Stimulated activated naive CD8-positive, alpha-beta T cell treated with anti-CD3 and anti-CD28 coated beads, Interleukin-15, amount 100 ng/mL, for 72 hours (primary cell): ENCODE results near the gene CHRNB1.
A peak's percentile ranks its signal among the peaks of the same experiment; 100 is the strongest.

Experiments used
- ATAC-seq: fragments of 150-1000 bp; cut with Tn5 transposase; 2 replicates; pipeline ENCODE4 v1.10.0; 2021; ENCODE audit warnings: mild to moderate bottlenecking, moderate library complexity
- DNase-seq, 2 donors: peaks; one replicate each; pipeline ENCODE4 v3.0.0; 2021 to 2022
- H3K27ac Mint-ChIP-seq, 2 donors: one replicate each; pipeline ENCODE4 v1.8.0; 2022; ENCODE audit warnings: mild to moderate bottlenecking in 2 of 2, mixed read lengths in 2 of 2, moderate library complexity in 2 of 2
- H3K27me3 Mint-ChIP-seq: one replicate; pipeline ENCODE4 v1.8.0; 2022; ENCODE audit warnings: mixed read lengths
- H3K4me1 Mint-ChIP-seq: one replicate; pipeline ENCODE4 v1.8.0; 2022; ENCODE audit warnings: mild to moderate bottlenecking, mixed read lengths
- H3K4me3 Mint-ChIP-seq, 2 donors: one replicate each; pipeline ENCODE4 v1.8.0; 2022; ENCODE audit warnings: mild to moderate bottlenecking in 2 of 2, mixed read lengths in 2 of 2, moderate library complexity in 1 of 2
- H3K9me3 Mint-ChIP-seq, 2 donors: one replicate each; pipeline ENCODE4 v1.8.0; 2022; ENCODE audit warnings: mixed read lengths in 2 of 2

Gene CHRNB1, protein sequence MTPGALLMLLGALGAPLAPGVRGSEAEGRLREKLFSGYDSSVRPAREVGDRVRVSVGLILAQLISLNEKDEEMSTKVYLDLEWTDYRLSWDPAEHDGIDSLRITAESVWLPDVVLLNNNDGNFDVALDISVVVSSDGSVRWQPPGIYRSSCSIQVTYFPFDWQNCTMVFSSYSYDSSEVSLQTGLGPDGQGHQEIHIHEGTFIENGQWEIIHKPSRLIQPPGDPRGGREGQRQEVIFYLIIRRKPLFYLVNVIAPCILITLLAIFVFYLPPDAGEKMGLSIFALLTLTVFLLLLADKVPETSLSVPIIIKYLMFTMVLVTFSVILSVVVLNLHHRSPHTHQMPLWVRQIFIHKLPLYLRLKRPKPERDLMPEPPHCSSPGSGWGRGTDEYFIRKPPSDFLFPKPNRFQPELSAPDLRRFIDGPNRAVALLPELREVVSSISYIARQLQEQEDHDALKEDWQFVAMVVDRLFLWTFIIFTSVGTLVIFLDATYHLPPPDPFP

GRCh38 chr17:7444682-7445618 is at the start of gene CHRNB1:
Gene CHRNB1, plus strand, starts transcription at chr17:7445061. Its CDS starts 67 bp downstream, at chr17:7445128.
- peak; percentile 36 for ATAC-seq

GRCh38 chr17:7396147-7396546 is 48.7 kb upstream of the CHRNB1 start:
- DNase-seq (no peak), ATAC-seq (no peak)
- Mint-ChIP-seq H3K4me1 (peaks cover 36% of the 10 kb centered on the region), H3K27me3 (no peaks in the 10 kb centered on the region), H3K9me3 (no peaks in the 10 kb centered on the region), H3K4me3 (no peak overlapping the region), H3K27ac (no peak overlapping the region)

More at GRCh38 chr17:7444682-7445618, at the start of gene CHRNB1:
- Mint-ChIP-seq H3K27ac (peak within 1 kb of the TSS; percentile 10 to 74), H3K4me1 (peaks cover 46% of the 10 kb centered on the region), H3K9me3 (no peaks in the 10 kb centered on the region), H3K27me3 (peaks cover 72% of the 10 kb centered on the region), H3K4me3 (peak within 1 kb of the TSS; percentile 83 to 91)
- peak in 1 of 2 donors; percentile 28 for DNase-seq

DNA sequence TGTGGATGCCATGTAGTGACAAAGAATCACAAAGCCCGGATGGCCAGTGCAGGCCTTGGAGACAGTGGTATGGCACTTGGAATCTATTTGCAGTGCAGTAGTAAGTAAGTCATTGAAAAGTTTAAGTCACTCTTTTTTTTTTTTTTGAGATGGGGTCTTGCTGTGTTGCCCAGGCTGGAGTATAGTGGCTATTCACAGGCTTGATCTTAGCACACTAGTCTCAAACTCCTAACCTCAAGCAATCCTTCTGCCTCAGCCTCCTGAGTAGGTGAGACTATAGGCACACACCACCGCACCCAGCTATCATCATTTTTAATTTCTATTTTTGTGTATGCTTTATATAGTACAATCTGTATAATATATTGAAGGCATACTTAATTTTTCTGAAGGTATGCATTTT is 46.2 kb upstream of the CHRNB1 start:
- DNase-seq, result no peak
- H3K27ac Mint-ChIP-seq, result no peak overlapping the region
- H3K4me1 Mint-ChIP-seq, result peaks cover 21% of the 10 kb centered on the region
- no peak overlapping the region for H3K4me3 Mint-ChIP-seq
- ATAC-seq, result no peak
- no peaks in the 10 kb centered on the region for H3K27me3 Mint-ChIP-seq
- no peaks in the 10 kb centered on the region for H3K9me3 Mint-ChIP-seq

GRCh38 chr17:7403043-7403726 is 41.7 kb upstream of the CHRNB1 start:
- Mint-ChIP-seq H3K4me3 (peak overlapping the region; percentile 89 to 99), H3K4me1 (peaks cover 28% of the 10 kb centered on the region), H3K27me3 (peaks cover 10% of the 10 kb centered on the region), H3K9me3 (no peaks in the 10 kb centered on the region), H3K27ac (peak overlapping the region; percentile 23 to 97)
- ATAC-seq (no peak), DNase-seq (no peak)

DNA sequence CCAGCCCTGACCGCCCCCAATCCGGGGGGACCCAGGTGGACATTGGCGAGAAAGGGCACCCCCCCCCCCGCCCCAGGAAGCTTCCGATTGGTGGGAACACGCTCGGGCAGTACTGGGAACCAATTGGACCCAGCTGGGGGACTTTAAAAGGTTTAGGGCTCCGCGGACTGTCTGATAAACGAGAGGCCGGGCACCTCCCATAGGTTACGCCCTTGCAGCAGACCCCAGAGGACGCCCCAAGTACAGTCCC is 41.2 kb upstream of the CHRNB1 start:
- Mint-ChIP-seq H3K4me1 (peaks cover 28% of the 10 kb centered on the region), H3K9me3 (no peaks in the 10 kb centered on the region), H3K4me3 (peak overlapping the region; percentile 89 to 99), H3K27ac (peak overlapping the region; percentile 94 to 97), H3K27me3 (peaks cover 10% of the 10 kb centered on the region)
- ATAC-seq (peak; percentile 61), DNase-seq (no peak)

DNA sequence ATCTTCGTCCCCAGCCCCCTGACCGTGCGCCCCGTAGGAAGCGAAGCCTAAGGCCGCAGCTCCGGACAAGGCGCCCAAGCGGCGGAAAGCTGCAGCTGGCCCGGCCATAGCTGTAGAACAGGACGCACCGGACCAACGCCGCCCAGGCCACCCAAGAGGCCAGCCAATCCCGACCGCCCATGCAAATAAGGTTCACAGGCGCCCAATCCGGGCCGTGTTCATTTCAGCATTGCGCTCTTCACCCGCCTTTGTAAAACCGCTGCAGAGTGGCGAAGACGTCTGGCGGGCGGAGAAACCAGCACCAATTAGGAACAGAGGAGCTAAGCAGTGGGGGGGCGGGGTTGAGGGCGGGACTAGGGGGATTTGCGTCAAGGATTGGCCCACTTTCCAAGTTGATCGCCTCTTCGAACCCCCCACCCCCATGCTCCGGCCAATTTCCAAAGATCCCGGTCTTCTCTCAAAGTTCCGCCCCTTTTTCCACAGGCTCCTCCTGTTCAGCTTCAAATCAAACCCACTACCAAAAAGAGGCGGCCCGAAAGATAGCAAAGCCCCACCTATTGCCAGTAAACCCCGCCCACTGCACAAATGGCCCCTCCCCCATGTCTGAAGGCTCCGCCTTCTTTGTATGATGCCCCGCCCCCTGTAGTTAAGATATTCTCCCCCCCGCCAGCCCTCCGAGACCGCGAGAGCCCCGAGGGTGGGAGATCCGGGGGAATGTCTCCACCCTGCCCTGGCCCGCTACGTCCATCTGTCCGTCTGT is 40.7 kb upstream of the CHRNB1 start, which contains the start of gene TMEM256:
Gene TMEM256, minus strand, starts transcription at position 121 of the 760 bp plus-strand sequence. Its CDS starts 13 bp downstream, at position 108.
- H3K27me3 Mint-ChIP-seq, result peaks cover 10% of the 10 kb centered on the region
- ATAC-seq (peak; percentile 94), DNase-seq (peak; percentile 91 to 96)
- no peaks in the 10 kb centered on the region for H3K9me3 Mint-ChIP-seq
- H3K4me3 Mint-ChIP-seq, result peak within 1 kb of the TSS; percentile 89 to 99
- H3K4me1 Mint-ChIP-seq, result peaks cover 31% of the 10 kb centered on the region
- H3K27ac Mint-ChIP-seq, result peak within 1 kb of the TSS; percentile 94 to 97

DNA sequence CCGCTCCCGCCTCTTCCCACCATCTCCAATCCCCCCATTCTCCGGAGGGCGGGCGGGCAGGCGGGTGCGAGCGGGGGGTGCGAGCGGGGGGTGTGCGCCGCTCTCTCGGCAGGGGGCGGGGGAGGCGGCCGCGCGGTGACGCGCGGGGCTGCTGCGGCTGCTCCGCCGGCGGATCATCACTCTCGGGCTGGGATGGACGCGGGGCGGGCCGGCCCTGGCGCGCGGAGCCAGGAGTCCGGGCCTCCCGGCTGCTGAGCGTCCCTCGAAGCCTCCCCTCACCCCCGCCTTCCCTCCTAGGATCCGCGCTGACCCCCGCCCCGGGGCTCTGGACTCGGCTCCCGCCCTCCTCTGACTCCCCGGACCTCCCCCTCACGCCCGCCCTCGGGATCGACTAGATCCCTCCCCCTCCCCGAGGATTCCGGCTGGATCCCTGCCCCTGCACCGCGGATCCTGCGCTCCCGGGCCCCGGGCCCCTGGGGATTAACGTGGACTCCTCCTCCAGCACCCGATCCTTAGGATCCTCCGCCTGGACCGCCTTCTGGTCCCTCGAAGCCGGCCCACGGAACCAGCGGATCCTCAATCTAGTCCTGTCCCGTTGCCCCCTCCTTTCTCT is 40.0 kb upstream of the CHRNB1 start:
- H3K27ac Mint-ChIP-seq, result peak overlapping the region; percentile 94 to 97
- no peak for DNase-seq

DNA sequence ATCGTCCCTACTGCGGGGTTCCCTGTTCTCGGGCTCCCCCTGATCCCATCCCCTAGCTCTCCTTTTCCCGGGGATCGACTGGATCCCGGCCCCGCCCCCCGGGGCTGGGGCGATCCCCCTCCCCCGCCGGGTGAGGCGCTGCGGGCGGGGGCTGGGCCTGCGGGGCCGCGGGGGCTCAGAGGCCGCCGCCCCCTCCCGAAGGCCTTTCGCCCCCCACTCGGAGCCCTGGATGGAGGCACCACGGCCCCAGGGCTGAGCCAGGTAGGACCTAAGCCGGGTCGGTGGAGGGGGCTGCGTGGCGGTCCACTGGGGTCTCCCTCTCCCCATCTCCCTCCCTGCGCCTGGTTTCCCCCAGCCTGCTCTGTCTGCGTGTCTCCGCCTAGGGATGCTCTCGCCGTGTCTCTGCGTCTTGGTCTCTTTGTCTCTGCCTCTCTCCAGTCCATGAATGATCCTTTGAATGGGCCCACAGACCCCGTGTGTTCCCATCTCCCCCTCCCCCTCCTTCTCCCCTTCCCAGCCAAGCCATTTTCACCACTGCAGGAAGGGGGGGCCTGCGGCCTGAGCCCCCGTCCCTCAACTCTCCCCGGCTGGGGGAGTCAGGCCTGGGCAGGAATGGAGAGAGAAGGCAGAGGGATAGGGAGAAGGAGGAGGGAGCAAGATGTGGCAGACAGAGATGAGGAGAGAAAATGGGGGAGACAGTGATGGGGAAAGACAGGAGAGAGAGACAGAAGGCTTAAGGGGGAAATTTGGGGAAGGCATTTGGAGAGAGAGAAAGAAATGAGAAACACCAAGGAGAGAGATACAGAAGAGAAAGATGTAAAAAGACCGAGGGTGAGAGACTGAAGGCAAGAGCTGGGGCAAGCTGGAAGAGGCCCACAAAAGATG is 39.3 kb upstream of the CHRNB1 start:
- peak overlapping the region in 1 of 2 donors; percentile 80 for H3K27ac Mint-ChIP-seq
- H3K4me3 Mint-ChIP-seq, result peak overlapping the region; percentile 89 to 99
- H3K4me1 Mint-ChIP-seq, result peaks cover 33% of the 10 kb centered on the region
- no peaks in the 10 kb centered on the region for H3K9me3 Mint-ChIP-seq
- DNase-seq, result no peak
- ATAC-seq, result no peak
- H3K27me3 Mint-ChIP-seq, result peaks cover 10% of the 10 kb centered on the region

More for the DNA sequence above, 40.0 kb upstream of the CHRNB1 start:
- peak overlapping the region; percentile 89 to 99 for H3K4me3 Mint-ChIP-seq
- peaks cover 10% of the 10 kb centered on the region for H3K27me3 Mint-ChIP-seq
- peaks cover 33% of the 10 kb centered on the region for H3K4me1 Mint-ChIP-seq
- peak; percentile 50 for ATAC-seq
- H3K9me3 Mint-ChIP-seq, result no peaks in the 10 kb centered on the region

- peak overlapping the region; percentile 68 to 78 for H3K4me3 Mint-ChIP-seq
- peak overlapping the region in 1 of 2 donors; percentile 70 for H3K27ac Mint-ChIP-seq
- DNase-seq (no peak), ATAC-seq (no peak)
- H3K9me3 Mint-ChIP-seq, result no peaks in the 10 kb centered on the region
- H3K27me3 Mint-ChIP-seq, result peaks cover 10% of the 10 kb centered on the region
- H3K4me1 Mint-ChIP-seq, result peaks cover 33% of the 10 kb centered on the region
Measured at GRCh38 chr17:7406235-7406825, 38.5 kb upstream of the CHRNB1 start.

DNA sequence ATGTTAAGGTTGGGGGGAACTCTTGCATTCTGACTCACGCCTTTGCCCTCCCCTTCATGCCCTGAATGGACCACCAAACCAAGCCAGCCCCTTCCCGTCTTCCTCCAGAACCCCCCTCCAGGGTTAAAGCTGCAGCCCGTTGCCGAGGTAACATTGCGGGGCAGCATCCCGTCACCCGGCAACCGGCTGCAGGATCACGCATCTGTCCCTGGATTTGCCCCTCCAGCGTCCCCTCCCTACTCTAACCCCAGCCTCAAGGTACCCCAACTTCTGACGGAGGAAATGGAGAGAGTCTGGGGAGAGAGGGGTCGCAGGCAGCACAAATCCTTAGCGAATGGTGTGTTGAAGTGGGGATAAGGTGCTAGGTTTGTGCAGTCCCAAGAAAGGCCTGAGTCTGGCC is 37.8 kb upstream of the CHRNB1 start:
- Mint-ChIP-seq H3K4me3 (no peak overlapping the region), H3K4me1 (peaks cover 33% of the 10 kb centered on the region), H3K9me3 (no peaks in the 10 kb centered on the region), H3K27me3 (peaks cover 10% of the 10 kb centered on the region), H3K27ac (no peak overlapping the region)
- DNase-seq (no peak), ATAC-seq (no peak)

GRCh38 chr17:7407485-7408251 is 37.2 kb upstream of the CHRNB1 start, which contains the start of gene NLGN2:
Gene NLGN2, plus strand, starts transcription at chr17:7407845. Its CDS starts 411 bp downstream, at chr17:7408256.
- ATAC-seq (no peak), DNase-seq (no peak)
- H3K9me3 Mint-ChIP-seq, result no peaks in the 10 kb centered on the region
- H3K27me3 Mint-ChIP-seq, result peaks cover 10% of the 10 kb centered on the region
- H3K27ac Mint-ChIP-seq, result peak within 1 kb of the TSS in 1 of 2 donors; percentile 37
- peaks cover 33% of the 10 kb centered on the region for H3K4me1 Mint-ChIP-seq
- peak within 1 kb of the TSS; percentile 63 to 69 for H3K4me3 Mint-ChIP-seq

DNA sequence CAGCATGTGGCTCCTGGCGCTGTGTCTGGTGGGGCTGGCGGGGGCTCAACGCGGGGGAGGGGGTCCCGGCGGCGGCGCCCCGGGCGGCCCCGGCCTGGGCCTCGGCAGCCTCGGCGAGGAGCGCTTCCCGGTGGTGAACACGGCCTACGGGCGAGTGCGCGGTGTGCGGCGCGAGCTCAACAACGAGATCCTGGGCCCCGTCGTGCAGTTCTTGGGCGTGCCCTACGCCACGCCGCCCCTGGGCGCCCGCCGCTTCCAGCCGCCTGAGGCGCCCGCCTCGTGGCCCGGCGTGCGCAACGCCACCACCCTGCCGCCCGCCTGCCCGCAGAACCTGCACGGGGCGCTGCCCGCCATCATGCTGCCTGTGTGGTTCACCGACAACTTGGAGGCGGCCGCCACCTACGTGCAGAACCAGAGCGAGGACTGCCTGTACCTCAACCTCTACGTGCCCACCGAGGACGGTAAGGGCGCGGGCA is 36.6 kb upstream of the CHRNB1 start:
- H3K4me3 Mint-ChIP-seq, result no peak overlapping the region
- DNase-seq (peak; percentile 25 to 31), ATAC-seq (peak; percentile 11)
- peaks cover 10% of the 10 kb centered on the region for H3K27me3 Mint-ChIP-seq
- H3K27ac Mint-ChIP-seq, result no peak overlapping the region
- no peaks in the 10 kb centered on the region for H3K9me3 Mint-ChIP-seq
- H3K4me1 Mint-ChIP-seq, result peaks cover 26% of the 10 kb centered on the region
